CD14-positive monocyte (primary cell): Measurements from ENCODE around the gene KCNJ6. TPM values are rescaled to one million over a fixed set of nuclear protein-coding genes. Genes with fewer than 3 reads are reported as not detected.

Experiments used
- DNase-seq, 3 donors: peaks; one replicate each; pipeline ENCODE4 v3.0.0-alpha.2; 2011 to 2022
- H2AFZ ChIP-seq: 2 replicates; pipeline ENCODE4 v1.6.0; 2012; ENCODE audit warnings: mild to moderate bottlenecking, low read depth, low read length, inconsistent platforms; ENCODE audit not compliant: insufficient read depth, poor library complexity, severe bottlenecking
- H3K27ac ChIP-seq, 2 donors: 1 replicate in 1 of 2; 2 replicates in 1 of 2; pipeline ENCODE4 v1.5.1; 2012 to 2013; ENCODE audit warnings: low read length in 2 of 2, control low read depth in 1 of 2, inconsistent platforms in 1 of 2, low read depth in 1 of 2, mild to moderate bottlenecking in 1 of 2
- H3K27me3 ChIP-seq, 2 donors: one replicate each; pipeline versions ENCODE4 v1.6.0 to v1.6.1; 2011 to 2013; ENCODE audit warnings: low read length in 2 of 2; ENCODE audit not compliant: control insufficient read depth in 2 of 2, insufficient read depth in 2 of 2
- H3K36me3 ChIP-seq, 2 donors: replicated peaks in 1 of 2; 1 replicate in 1 of 2; 2 replicates in 1 of 2; pipeline versions ENCODE4 v1.5.1 to v1.6.1; 2012 to 2013; ENCODE audit warnings: low read length in 2 of 2, control low read depth in 1 of 2, inconsistent platforms in 1 of 2, mild to moderate bottlenecking in 1 of 2; ENCODE audit not compliant: insufficient read depth in 2 of 2, control insufficient read depth in 1 of 2
- H3K4me1 ChIP-seq, 2 donors: 1 replicate in 1 of 2; 2 replicates in 1 of 2; pipeline versions ENCODE4 v1.5.1 to v1.6.1; 2012 to 2013; ENCODE audit warnings: low read length in 2 of 2, control low read depth in 1 of 2, inconsistent platforms in 1 of 2, mild to moderate bottlenecking in 1 of 2, moderate library complexity in 1 of 2; ENCODE audit not compliant: insufficient read depth in 2 of 2, control insufficient read depth in 1 of 2
- H3K4me2 ChIP-seq: replicated peaks from 2 replicates; pipeline ENCODE3; 2012; ENCODE audit warnings: low read length, moderate library complexity, mild to moderate bottlenecking; ENCODE audit not compliant: poor library complexity, severe bottlenecking; ENCODE audit errors: extremely low read depth
- H3K4me3 ChIP-seq, 3 experiments: fragments of 200-600 bp in 1 of 3; sonication (generic) in 1 of 3; replicated peaks in 1 of 3; 1 replicate in 2 of 3; 2 replicates in 1 of 3; pipeline ENCODE4 v1.5.1; 2011 to 2013; ENCODE audit warnings: low read length in 3 of 3, mild to moderate bottlenecking in 3 of 3, control low read depth in 2 of 3, low read depth in 2 of 3, inconsistent platforms in 1 of 3, moderate library complexity in 1 of 3
- H3K79me2 ChIP-seq: 2 replicates; pipeline ENCODE4 v1.6.0; 2012; ENCODE audit warnings: mild to moderate bottlenecking, control low read depth, inconsistent platforms, low read length, moderate library complexity; ENCODE audit not compliant: insufficient read depth
- H3K9ac ChIP-seq: 2 replicates; pipeline ENCODE4 v1.6.0; 2017; ENCODE audit warnings: low read length, mild to moderate bottlenecking; ENCODE audit not compliant: insufficient read depth, poor library complexity, severe bottlenecking
- H3K9me3 ChIP-seq, 2 donors: replicated peaks in 1 of 2; 1 replicate in 1 of 2; 2 replicates in 1 of 2; pipeline versions ENCODE4 v1.5.1 to v1.6.1; 2012 to 2013; ENCODE audit warnings: low read length in 2 of 2, control low read depth in 1 of 2; ENCODE audit not compliant: control insufficient read depth in 1 of 2, insufficient read depth in 1 of 2
- H4K20me1 ChIP-seq: 2 replicates; pipeline ENCODE4 v1.6.0; 2012; ENCODE audit warnings: mild to moderate bottlenecking, low read length, control low read depth, moderate library complexity; ENCODE audit not compliant: insufficient read depth
- H3K27ac Mint-ChIP-seq, 7 donors: one replicate each; pipeline ENCODE4 v1.8.0; 2020; ENCODE audit warnings: mild to moderate bottlenecking in 7 of 7, mixed read lengths in 7 of 7, moderate library complexity in 6 of 7, inconsistent platforms in 2 of 7
- H3K27me3 Mint-ChIP-seq, 3 donors: one replicate each; pipeline ENCODE4 v1.8.0; 2021 to 2022; ENCODE audit warnings: low read depth in 3 of 3, mild to moderate bottlenecking in 3 of 3, mixed read lengths in 3 of 3, moderate library complexity in 3 of 3, inconsistent platforms in 1 of 3
- H3K36me3 Mint-ChIP-seq, 2 donors: one replicate each; pipeline ENCODE4 v1.8.0; 2020; ENCODE audit warnings: mixed read lengths in 2 of 2, inconsistent platforms in 1 of 2, mild to moderate bottlenecking in 1 of 2
- H3K4me1 Mint-ChIP-seq: one replicate; pipeline ENCODE4 v1.8.0; 2020; ENCODE audit warnings: mild to moderate bottlenecking, mixed read lengths
- H3K4me3 Mint-ChIP-seq, 2 donors: one replicate each; pipeline ENCODE4 v1.8.0; 2020; ENCODE audit warnings: mild to moderate bottlenecking in 2 of 2, mixed read lengths in 2 of 2, moderate library complexity in 1 of 2
- H3K9me3 Mint-ChIP-seq, 7 donors: one replicate each; pipeline ENCODE4 v1.8.0; 2020 to 2022; ENCODE audit warnings: mixed read lengths in 7 of 7, mild to moderate bottlenecking in 6 of 7, moderate library complexity in 6 of 7, inconsistent platforms in 2 of 7
- CTCF ChIP-seq: fragments of 200-600 bp; IDR thresholded peaks from one replicate; pipeline ENCODE4 v1.8.0; 2022; ENCODE audit warnings: antibody characterized with exemption, mild to moderate bottlenecking
- WGBS: methylation state at CpG from one replicate; pipeline ENCODE4 v1.1.5; 2013; ENCODE audit warnings: missing lambda C conversion rate; ENCODE audit not compliant: insufficient coverage; 5-methylcytosine and 5-hydroxymethylcytosine counted together
- intact Hi-C, 2 donors: fragments of 100-400 bp; cut with micrococcal nuclease; formaldehyde crosslinking; loops; one replicate each; pipeline versions ENCODE4 v1.15.0 to v1.15.1; 2023
- polyA plus RNA-seq, 3 donors: library from polyadenylated mRNA; depleted of rRNA in 1 of 3; unstranded in 2 of 3; stranded (reverse) in 1 of 3; fragments of 300-500 nt in 2 of 3; fragments of >200 nt in 1 of 3; fragmentation: Illumina TruSeq in 2 of 3; gene quantifications; 1 replicate in 2 of 3; 2 replicates in 1 of 3; pipeline ENCODE4 v1.2.3, GENCODE V29; 2012 to 2021

KCNJ6 gene
- polyA plus RNA-seq, 3 donors: not detected

DNA sequence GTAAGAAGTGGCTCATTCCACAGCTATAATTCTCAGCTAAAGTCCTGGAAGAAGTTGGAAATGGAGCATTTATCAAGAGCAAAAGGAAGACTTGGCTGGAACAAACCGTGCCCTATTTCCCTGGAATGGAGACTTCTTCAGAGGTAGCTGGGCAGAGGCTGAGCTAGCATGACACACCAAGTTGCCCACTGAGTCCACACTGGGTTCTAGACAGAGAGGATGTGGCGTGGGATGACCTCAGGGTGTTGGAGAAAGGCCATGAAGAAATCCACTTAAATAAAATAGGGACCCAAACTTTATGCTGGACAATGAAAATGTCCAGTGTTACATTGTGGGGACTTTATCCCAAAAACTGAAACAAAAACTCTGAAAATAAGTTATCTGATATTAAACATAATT lies 116.2 kb downstream of the KCNJ6 start:
- 71% methylated on average over 1 of the region's 2 CpGs for WGBS
- H3K4me1 Mint-ChIP-seq: peaks cover 3% of the 10 kb centered on the region
- Histone ChIP-seq H3K79me2 (no peaks in the 10 kb centered on the region), H3K27me3 (no peaks in the 10 kb centered on the region), H2AFZ (no peak overlapping the region), H3K9me3 (peaks cover 0 to 4% of the 10 kb centered on the region in 2 donors), H3K4me1 (no peaks in the 10 kb centered on the region), H3K9ac (no peak overlapping the region), H4K20me1 (no peaks in the 10 kb centered on the region), H3K27ac (no peak overlapping the region), H3K4me3 (no peak overlapping the region), H3K36me3 (no peaks in the 10 kb centered on the region), H3K4me2 (no peak overlapping the region)
- DNase-seq: no peak
- H3K4me3 Mint-ChIP-seq: no peak overlapping the region
- no peak overlapping the region for H3K27ac Mint-ChIP-seq
- intact Hi-C loops: no loop called here
- no peaks in the 10 kb centered on the region for H3K36me3 Mint-ChIP-seq
- peaks cover 1 to 6% (median 6%) of the 10 kb centered on the region in 3 donors for H3K27me3 Mint-ChIP-seq
- peaks cover 0 to 10% (median 7%) of the 10 kb centered on the region in 7 donors for H3K9me3 Mint-ChIP-seq
- TF ChIP-seq CTCF: no peak

DNA sequence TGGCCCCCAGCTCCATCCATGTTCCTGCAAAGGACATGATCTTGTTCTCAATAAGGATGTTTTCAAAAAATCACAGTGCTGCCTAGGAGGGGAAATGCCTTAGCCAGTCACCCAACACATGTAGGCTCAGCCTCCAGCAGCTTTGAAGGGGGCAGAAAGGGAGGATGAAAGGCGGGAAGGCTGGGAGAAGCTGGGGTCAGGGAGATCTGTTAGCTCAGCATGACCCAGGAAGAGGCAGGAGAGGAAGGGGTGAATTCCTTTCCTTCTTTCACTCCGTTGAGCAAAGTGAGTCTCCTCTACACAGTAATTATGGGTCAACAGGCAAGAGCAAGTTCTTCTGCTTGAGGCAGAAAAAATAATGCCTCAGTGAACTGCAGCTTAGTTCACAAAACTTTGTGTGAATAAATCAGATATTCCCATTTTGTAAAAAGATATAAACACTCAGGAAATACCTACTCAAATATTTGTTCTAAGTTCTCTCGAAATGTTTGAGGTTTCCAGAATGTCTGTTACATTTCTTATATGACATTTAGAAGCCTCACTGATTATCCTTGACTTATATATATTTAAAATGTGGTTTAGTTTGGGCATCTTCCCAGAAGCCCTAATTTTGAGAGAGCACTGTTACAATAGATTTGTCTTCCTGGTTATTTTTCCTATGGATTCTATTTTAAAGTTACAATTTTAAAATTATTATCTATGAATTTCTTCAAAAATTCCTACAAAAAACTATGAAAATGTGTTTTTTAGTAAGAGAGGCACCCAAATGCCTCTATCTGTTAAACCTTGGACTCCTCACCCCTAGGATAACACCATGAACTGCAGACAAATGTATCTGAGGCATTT lies 116.8 kb downstream of the KCNJ6 start:
- intact Hi-C loops: no loop called here
- WGBS: no CpG with 5 or more reads among the region's 3 CpGs
- Mint-ChIP-seq H3K27ac (no peak overlapping the region), H3K9me3 (peaks cover 0 to 10% (median 7%) of the 10 kb centered on the region in 7 donors), H3K4me3 (no peak overlapping the region), H3K27me3 (peaks cover 1 to 6% (median 6%) of the 10 kb centered on the region in 3 donors), H3K36me3 (no peaks in the 10 kb centered on the region), H3K4me1 (no peaks in the 10 kb centered on the region)
- H3K9ac ChIP-seq: no peak overlapping the region
- no peaks in the 10 kb centered on the region for H3K36me3 ChIP-seq
- no peak overlapping the region for H2AFZ ChIP-seq
- H3K9me3 ChIP-seq: peaks cover 0 to 4% of the 10 kb centered on the region in 2 donors
- H3K79me2 ChIP-seq: no peaks in the 10 kb centered on the region
- TF ChIP-seq CTCF: no peak
- no peak overlapping the region for H3K27ac ChIP-seq
- no peak overlapping the region for H3K4me3 ChIP-seq
- no peak overlapping the region for H3K4me2 ChIP-seq
- no peak for DNase-seq
- no peaks in the 10 kb centered on the region for H4K20me1 ChIP-seq
- H3K27me3 ChIP-seq: no peaks in the 10 kb centered on the region
- H3K4me1 ChIP-seq: no peaks in the 10 kb centered on the region
